ENCODE measurements around the gene PIK3IP1.

PIK3IP1 gene

DNA sequence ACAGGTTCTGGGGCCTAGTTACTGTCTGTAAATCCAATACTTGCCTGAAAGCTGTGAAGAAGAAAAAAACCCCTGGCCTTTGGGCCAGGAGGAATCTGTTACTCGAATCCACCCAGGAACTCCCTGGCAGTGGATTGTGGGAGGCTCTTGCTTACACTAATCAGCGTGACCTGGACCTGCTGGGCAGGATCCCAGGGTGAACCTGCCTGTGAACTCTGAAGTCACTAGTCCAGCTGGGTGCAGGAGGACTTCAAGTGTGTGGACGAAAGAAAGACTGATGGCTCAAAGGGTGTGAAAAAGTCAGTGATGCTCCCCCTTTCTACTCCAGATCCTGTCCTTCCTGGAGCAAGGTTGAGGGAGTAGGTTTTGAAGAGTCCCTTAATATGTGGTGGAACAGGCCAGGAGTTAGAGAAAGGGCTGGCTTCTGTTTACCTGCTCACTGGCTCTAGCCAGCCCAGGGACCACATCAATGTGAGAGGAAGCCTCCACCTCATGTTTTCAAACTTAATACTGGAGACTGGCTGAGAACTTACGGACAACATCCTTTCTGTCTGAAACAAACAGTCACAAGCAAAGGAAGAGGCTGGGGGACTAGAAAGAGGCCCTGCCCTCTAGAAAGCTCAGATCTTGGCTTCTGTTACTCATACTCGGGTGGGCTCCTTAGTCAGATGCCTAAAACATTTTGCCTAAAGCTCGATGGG, 13.5 kb downstream of the PIK3IP1 start:
- no peak for DNase-seq (ENCODE audit: low spot score)

- no peak for DNase-seq (ENCODE audit: low spot score)
Observed at GRCh38 chr22:31278151-31278621, 14.1 kb downstream of the PIK3IP1 start.

DNA sequence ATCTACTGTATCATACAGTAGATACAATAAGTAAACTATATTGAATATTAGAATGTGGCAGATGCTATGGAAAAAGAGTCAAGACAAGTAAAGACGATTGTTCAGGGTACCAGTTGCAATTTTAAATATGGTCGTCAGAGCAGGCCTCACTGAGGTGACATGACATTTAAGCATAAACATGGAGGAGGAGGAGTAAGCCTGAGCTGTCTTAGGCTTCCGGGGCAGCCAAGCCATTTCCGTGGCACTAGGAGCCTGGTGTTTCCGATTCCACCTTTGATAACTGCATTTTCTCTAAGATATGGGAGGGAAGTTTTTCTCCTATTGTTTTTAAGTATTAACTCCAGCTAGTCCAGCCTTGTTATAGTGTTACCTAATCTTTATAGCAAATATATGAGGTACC, 14.5 kb downstream of the PIK3IP1 start:
- no peak for DNase-seq (ENCODE audit: low spot score)

DNA sequence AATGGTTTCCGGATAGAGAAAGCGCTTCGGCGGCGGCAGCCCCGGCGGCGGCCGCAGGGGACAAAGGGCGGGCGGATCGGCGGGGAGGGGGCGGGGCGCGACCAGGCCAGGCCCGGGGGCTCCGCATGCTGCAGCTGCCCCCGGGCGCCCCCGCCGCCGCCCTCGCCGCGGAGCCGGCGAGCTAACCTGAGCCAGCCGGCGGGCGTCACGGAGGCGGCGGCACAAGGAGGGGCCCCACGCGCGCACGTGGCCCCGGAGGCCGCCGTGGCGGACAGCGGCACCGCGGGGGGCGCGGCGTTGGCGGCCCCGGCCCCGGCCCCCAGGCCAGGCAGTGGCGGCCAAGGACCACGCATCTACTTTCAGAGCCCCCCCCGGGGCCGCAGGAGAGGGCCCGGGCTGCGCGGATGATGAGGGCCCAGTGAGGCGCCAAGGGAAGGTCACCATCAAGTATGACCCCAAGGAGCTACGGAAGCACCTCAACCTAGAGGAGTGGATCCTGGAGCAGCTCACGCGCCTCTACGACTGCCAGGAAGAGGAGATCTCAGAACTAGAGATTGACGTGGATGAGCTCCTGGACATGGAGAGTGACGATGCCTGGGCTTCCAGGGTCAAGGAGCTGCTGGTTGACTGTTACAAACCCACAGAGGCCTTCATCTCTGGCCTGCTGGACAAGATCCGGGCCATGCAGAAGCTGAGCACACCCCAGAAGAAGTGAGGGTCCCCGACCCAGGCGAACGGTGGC, 15.7 kb downstream of the PIK3IP1 start:
- DNase-seq (ENCODE audit: low spot score) = no peak

DNA sequence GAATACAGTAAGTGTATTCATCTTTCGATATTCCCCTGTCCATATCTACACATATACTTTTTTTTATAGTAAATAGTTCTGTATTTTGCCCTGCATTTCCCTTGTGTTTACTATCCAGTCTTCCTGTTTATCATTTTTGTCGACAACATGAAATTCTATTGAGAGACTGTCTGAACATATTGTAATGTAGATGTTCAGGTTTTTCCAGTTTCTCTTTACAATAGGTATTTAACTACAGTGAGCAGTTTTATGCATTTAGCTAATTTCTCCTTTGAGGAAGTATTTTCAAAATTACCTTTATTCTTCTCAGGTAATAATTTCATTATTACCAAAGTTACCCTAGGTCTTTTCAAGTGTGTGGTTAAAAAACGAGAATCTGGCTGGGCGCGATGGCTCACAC, 16.7 kb downstream of the PIK3IP1 start:
- no peak for DNase-seq (ENCODE audit: low spot score)

DNA sequence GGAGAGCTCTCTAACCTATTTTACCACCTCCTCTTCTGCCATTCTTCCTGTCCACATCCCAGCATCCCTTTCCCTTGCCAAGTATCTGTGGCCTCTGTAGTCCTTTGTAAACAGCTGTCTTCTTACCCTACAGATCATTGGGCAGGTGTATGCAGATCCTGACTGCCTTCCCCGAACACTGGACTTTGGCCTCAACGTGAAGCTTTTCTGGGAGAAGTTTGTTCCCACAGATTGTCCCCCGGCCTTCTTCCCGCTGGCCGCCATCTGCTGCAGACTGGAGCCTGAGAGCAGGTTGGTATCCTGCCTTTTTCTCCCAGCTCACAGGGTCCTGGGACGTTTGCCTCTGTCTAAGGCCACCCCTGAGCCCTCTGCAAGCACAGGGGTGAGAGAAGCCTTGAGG, 17.3 kb downstream of the PIK3IP1 start:
- no peak for DNase-seq (ENCODE audit: low spot score)

- no peak for DNase-seq (ENCODE audit: low spot score)
Observed at GRCh38 chr22:31274017-31274416, 18.3 kb downstream of the PIK3IP1 start.

DNA sequence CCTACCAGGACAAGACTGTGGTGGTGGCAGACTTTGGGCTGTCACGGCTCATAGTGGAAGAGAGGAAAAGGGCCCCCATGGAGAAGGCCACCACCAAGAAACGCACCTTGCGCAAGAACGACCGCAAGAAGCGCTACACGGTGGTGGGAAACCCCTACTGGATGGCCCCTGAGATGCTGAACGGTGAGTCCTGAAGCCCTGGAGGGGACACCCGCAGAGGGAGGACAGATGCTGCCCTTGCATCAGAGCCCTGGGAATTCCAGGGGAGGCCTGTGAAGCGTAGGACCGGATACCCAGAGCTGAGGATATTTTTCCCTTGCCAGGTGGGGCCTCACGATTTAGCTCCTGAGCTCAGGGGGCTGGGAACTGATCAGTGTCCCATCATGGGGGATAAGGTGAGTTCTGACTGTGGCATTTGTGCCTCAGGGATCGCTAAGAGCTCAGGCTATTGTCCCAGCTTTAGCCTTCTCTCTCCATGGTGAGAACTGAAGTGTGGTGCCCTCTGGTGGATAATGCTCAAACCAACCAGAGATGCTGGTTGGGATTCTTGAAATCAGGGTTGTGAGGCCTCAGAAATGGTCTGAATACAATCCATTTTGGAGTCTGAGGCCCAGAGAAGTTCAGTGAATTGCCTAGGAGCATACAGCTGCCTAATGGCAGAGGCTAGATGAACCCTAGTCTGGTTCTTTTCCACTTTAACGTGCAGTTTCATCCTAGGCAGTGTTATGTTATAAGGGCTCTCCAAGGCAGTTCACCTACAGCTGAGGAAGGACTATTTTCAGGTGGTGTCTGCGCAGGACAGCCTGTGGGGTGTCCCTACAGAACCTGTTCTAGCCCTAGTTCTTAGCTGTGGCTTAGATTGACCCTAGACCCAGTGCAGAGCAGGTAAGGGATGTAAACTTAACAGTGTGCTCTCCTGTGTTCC, 19.5 kb downstream of the PIK3IP1 start:
- DNase-seq (ENCODE audit: low spot score) = peak; percentile 80

GRCh38 chr22:31271485-31271884, 20.8 kb downstream of the PIK3IP1 start:
- DNase-seq (ENCODE audit: low spot score) = no peak

DNA sequence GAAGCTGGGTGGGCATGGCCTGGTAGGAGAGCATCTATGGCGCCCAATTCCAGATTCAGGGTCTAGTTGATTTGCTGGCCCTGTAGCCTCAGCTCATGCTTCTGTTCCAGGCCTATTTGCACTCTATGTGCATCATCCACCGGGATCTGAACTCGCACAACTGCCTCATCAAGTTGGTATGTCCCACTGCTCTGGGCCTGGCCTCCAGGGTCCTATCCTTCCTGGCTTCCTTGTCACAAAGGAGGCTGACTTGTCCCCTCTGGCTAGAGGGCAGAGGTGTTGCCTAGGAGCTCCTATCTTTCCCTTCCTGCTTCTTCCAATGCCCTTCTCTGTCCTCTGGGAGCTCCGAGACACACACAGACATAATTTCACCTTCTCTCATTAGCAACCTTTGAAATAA, 21.3 kb downstream of the PIK3IP1 start:
- no peak for DNase-seq (ENCODE audit: low spot score)

- no peak for DNase-seq (ENCODE audit: low spot score)
Observed at GRCh38 chr22:31269892-31270579, 22.3 kb downstream of the PIK3IP1 start.

DNA sequence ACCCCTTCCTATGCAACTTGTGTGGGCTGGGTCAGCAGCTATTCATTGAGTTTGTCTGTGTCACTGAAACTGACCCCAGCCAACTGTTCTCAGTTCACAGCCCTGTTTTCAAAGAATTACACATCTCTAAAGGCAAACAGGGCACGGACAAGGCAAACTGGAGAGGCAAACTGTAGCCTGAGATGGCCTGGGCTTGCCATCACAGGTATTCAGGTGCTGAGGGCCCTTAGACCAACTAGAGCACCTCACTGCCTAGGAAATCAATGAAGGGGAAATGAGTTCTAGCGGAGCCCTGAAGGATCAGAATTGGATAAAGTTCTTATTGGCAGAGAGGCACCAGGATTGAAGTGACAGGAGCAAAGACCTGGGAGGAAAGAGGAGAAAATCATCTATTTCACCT, 24.0 kb downstream of the PIK3IP1 start:
- no peak for DNase-seq (ENCODE audit: low spot score)

DNA sequence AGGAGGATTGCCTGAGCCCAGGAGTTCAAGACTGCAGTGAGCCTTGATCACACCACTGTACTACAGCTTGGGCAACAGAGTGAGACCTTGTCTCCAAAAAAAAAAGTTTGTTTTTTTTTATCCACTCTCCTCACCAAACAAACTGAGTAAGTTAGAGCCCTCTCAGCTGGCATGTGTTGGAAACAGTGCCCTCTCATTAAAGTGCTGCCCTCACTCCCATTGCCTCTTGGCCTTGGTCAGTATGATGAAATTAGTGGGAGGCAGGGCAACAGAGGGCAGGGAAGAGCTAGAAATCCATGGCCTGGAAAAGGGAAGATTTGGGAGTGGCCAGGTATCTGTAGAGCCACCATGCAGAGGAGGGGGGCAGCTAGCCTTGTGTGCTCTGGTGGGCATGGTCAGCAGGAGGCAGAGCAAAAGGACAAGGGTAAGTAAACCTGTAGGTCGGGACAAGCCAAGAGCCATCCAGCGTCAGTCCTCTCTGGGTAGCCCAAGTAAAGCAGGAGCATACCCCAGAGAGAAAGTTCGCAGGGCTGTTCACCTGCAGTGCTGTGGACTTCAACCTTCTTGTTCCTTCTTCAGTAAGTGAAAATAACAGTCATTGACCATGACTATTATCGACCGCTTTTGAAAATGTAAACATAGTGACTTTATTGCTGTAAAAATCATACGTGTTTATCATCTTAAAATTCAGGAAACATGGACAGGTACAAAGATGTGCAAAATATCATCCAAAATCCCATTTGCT, 28.2 kb downstream of the PIK3IP1 start:
- no peak for DNase-seq (ENCODE audit: low spot score)

GRCh38 chr22:31262312-31263133, 29.8 kb downstream of the PIK3IP1 start:
- no peak for DNase-seq (ENCODE audit: low spot score)

DNA sequence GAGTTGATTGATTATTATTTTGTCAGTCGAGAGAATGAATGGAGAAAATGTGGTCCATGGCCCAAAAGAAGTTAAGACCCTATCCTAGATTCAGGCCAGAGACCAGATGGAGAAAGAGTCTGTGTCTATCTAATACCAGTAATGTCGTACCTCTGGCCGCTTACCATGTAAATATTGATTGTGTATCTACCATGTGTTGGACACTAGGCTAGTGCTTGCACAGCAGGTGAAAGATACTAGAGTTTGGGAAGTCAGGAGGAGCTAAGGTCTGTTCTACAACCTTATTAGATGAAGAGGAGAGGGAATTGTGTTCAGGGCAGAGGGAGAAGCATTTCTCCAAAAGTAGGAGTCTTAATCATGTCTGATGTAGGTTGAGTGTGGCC, 31.8 kb downstream of the PIK3IP1 start:
- DNase-seq (ENCODE audit: low spot score) = no peak

DNA sequence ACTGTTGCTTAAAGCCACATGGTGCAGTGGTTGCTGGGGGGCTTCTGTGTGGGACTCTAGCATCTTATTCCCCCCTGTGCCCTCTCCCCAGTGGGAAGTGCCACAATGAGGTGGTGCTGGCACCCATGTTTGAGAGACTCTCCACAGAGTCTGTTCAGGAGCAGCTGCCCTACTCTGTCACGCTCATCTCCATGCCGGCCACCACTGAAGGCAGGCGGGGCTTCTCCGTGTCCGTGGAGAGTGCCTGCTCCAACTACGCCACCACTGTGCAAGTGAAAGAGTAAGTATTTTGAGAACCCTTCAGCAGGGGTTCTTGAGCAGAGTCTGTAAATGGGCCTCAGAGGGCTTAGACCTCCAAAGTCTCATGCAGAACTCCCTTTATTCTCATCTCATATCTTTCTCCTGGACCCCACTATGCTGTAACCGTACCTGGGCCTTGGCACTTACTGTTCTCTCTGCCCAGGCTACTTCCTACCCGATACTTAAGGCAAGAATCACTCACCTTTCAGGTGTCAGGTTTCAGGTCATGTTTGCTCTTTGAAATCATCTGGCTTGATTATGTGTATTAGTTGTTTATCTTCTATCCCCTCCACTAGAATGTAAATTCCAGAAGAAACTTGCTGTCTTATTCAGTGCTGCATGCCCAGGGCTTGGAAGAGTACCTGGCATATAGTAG, 32.4 kb downstream of the PIK3IP1 start:
- DNase-seq (ENCODE audit: low spot score) = no peak

GRCh38 chr22:31253949-31254348, 38.3 kb downstream of the PIK3IP1 start:
- no peak for DNase-seq (ENCODE audit: low spot score)

DNA sequence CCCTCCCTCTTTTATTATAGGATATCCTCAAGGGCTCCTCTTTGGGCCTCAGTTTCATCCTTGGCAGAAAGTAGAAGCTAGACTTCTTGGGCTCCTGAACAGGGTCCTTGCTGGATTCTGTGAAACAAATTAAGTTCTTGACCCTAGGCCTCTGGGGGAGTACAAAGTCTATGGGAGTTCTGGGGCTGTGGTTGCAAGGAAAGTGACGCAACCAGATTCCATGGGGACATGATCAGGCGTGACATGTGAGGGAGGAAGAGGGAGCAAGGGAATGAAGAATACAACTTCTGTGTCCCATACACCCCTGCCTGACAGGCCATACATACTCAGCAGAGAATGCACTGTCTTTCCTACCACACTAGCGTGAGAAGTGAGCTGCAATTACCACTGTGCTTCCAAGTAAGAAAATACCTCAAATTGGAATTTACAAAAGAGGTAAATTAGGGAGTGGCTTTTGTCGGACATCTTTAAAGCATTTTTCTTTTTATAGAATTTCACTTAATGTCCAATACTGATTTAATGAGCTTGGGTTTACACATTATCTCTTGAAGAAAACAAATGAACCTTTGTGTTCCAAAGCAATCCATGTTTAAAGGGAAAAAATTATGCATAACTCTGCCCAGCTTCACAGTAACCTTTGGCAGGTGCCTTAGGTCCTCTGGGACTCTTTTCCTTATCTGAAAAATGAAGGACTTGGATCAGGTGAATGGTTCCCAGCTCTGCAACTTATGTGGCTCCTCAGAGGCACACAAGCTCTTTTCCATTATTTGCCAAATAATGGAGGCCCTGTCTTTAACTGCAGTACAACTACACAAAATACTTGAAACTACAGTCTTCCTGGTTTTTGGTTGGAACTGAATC, 41.3 kb downstream of the PIK3IP1 start:
- peak; percentile 27 for DNase-seq (ENCODE audit: low spot score)

Data from GM03348 (cell line).